Neural cell (in vitro differentiated cells): ENCODE measurements around the gene SYMPK. TPM values are rescaled to one million over a fixed set of nuclear protein-coding genes. Genes with fewer than 3 reads are reported as not detected.
A peak's percentile ranks its signal among the peaks of the same experiment; 100 is the strongest.

Experiments
- H2AFZ ChIP-seq: fragments of 200-600, 300-800 bp; sonication (generic), shearing (Covaris generic); 2 replicates; pipeline ENCODE4 v1.6.0; 2014; ENCODE audit warnings: low read depth, mild to moderate bottlenecking, antibody characterized with exemption, low read length, moderate library complexity
- H3F3A ChIP-seq: fragments of 200-600 bp; shearing (Covaris generic); 2 replicates; pipeline ENCODE4 v1.6.1; 2016; ENCODE audit warnings: mild to moderate bottlenecking, moderate library complexity, mixed read lengths, antibody characterized with exemption, low read length; ENCODE audit not compliant: insufficient read depth, poor library complexity, severe bottlenecking
- H3K27ac ChIP-seq: fragments of 200-600, 300-800 bp; sonication (generic), shearing (Covaris generic); 2 replicates; pipeline ENCODE4 v1.5.1; 2014; ENCODE audit warnings: mild to moderate bottlenecking, low read length, moderate library complexity
- H3K27me3 ChIP-seq: fragments of 300-800, 200-600 bp; sonication (generic), shearing (Covaris generic); 2 replicates; pipeline ENCODE4 v1.6.0; 2014; ENCODE audit warnings: mild to moderate bottlenecking, low read depth, low read length, moderate library complexity; ENCODE audit not compliant: insufficient read depth
- H3K36me3 ChIP-seq: fragments of 300-800, 200-600 bp; sonication (generic), shearing (Covaris generic); 2 replicates; pipeline ENCODE4 v1.5.1; 2014; ENCODE audit warnings: mild to moderate bottlenecking, antibody characterized with exemption, low read length, moderate library complexity; ENCODE audit not compliant: insufficient read depth
- H3K4me2 ChIP-seq: fragments of 300-800, 200-600 bp; sonication (generic), shearing (Covaris generic); 2 replicates; pipeline ENCODE4 v1.6.0; 2014; ENCODE audit warnings: mild to moderate bottlenecking, low read length
- H3K4me3 ChIP-seq: fragments of 300-800, 200-600 bp; sonication (generic), shearing (Covaris generic); 2 replicates; pipeline ENCODE4 v1.5.1; 2014; ENCODE audit warnings: mild to moderate bottlenecking, low read length, moderate library complexity
- H3K79me2 ChIP-seq: fragments of 200-600 bp; shearing (Covaris generic); replicated peaks from 2 replicates; pipeline ENCODE4 v1.6.0; 2014; ENCODE audit warnings: mild to moderate bottlenecking, low read length, moderate library complexity; ENCODE audit not compliant: insufficient read depth
- H3K9ac ChIP-seq: fragments of 300-800, 200-600 bp; sonication (generic), shearing (Covaris generic); 2 replicates; pipeline ENCODE4 v1.6.1; 2016; ENCODE audit warnings: mild to moderate bottlenecking, low read length, mixed read lengths
- H3K9me2 ChIP-seq: fragments of 200-600 bp; shearing (Covaris generic); 2 replicates; pipeline ENCODE4 v1.6.1; 2016; ENCODE audit warnings: mild to moderate bottlenecking, low read length, mixed read lengths; ENCODE audit not compliant: insufficient read depth
- H3K9me3 ChIP-seq: fragments of 200-600, 300-800 bp; sonication (generic), shearing (Covaris generic); 2 replicates; pipeline ENCODE4 v1.6.1; 2016; ENCODE audit warnings: mild to moderate bottlenecking, mixed run types, low read length, moderate library complexity, mixed read lengths
- H4K20me1 ChIP-seq: fragments of 200-600 bp; shearing (Covaris generic); 2 replicates; pipeline ENCODE4 v1.6.1; 2016; ENCODE audit warnings: mild to moderate bottlenecking, mixed run types; ENCODE audit not compliant: insufficient read depth
- CTCF ChIP-seq: fragments of 450-650 bp; IDR thresholded peaks from 2 replicates; pipeline ENCODE4 v1.5.1; 2014; ENCODE audit warnings: antibody characterized with exemption, mild to moderate bottlenecking, moderate library complexity; ENCODE audit not compliant: poor library complexity, severe bottlenecking
- EP300 ChIP-seq: fragments of 450-650 bp; conservative IDR thresholded peaks from 2 replicates; pipeline ENCODE4 v1.6.1; 2014; ENCODE audit warnings: antibody characterized with exemption, mild to moderate bottlenecking, moderate library complexity; ENCODE audit not compliant: poor library complexity, severe bottlenecking
- EZH2 ChIP-seq: fragments of 200-600, 300-800 bp; shearing (Covaris generic), sonication (generic); IDR thresholded peaks from 2 replicates; pipeline ENCODE4 v1.6.1; 2014; ENCODE audit warnings: antibody characterized with exemption, low read length, borderline replicate concordance, mild to moderate bottlenecking; ENCODE audit not compliant: insufficient read depth, poor library complexity, severe bottlenecking
- MXI1 ChIP-seq: fragments of 450-650 bp; conservative IDR thresholded peaks from 2 replicates; pipeline ENCODE4 v1.6.1; 2014; ENCODE audit warnings: antibody characterized with exemption, mild to moderate bottlenecking; ENCODE audit not compliant: poor library complexity, severe bottlenecking
- POLR2AphosphoS5 ChIP-seq: IDR thresholded peaks from 2 replicates; pipeline ENCODE4 v1.6.1; 2012
- RAD21 ChIP-seq: fragments of 450-650 bp; conservative IDR thresholded peaks from 2 replicates; pipeline ENCODE4 v1.6.1; 2014; ENCODE audit warnings: antibody characterized with exemption, mild to moderate bottlenecking, moderate library complexity
- REST ChIP-seq: IDR thresholded peaks from 2 replicates; pipeline ENCODE4 v1.6.1; 2012; ENCODE audit warnings: borderline replicate concordance
- SMC3 ChIP-seq: fragments of 450-650 bp; conservative IDR thresholded peaks from 2 replicates; pipeline ENCODE4 v1.6.1; 2014; ENCODE audit warnings: antibody characterized with exemption, mild to moderate bottlenecking, moderate library complexity; ENCODE audit not compliant: poor library complexity
- TAF1 ChIP-seq: IDR thresholded peaks from 2 replicates; pipeline ENCODE4 v1.6.1; 2012; ENCODE audit warnings: low read depth
- polyA plus RNA-seq: library from polyadenylated mRNA; depleted of rRNA; stranded (reverse); fragments of >200 nt; gene quantifications from 2 replicates; pipeline ENCODE4 v1.2.3, GENCODE V29; 2014

Gene SYMPK
- polyA plus RNA-seq, 1 donor from 2014 or later: 22.2 TPM

DNA sequence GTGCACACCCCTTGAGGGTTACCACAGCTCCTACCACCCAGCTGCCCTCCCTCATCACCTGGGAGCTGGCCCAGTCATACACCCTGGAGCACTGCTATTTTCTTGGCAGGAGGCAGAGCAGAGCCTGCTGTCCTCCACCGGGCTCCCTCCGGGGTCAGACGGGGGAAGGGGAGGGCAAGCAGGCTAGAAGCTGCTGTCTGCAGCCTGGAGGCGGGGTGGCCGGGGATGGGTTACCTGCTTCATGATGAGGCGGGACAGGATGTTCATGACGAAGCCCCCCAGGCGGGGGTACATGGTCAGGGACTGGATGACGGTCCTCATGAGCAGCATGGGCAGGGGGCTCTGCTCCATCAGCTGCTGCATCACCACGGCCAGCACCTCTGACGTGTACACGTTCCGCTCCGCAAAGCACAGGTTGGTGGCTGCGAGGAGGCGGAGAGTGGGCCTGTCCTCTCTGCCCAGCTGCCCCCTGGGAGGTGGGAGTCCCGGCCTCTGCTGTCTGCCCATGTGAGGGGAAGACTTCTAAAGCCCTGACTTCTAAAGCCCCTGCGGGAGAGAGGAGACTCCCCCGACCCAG is 45.1 kb downstream of the SYMPK start:
- H3K9ac ChIP-seq: no peak overlapping the region
- no peak overlapping the region for H3K27ac ChIP-seq
- H3K27me3 ChIP-seq: no peaks in the 10 kb centered on the region
- no peaks in the 10 kb centered on the region for H4K20me1 ChIP-seq
- no peak overlapping the region for H3K4me3 ChIP-seq
- no peaks in the 10 kb centered on the region for H3F3A ChIP-seq
- no peaks in the 10 kb centered on the region for H3K9me2 ChIP-seq
- TF ChIP-seq REST: no peak
- no peak for TF ChIP-seq TAF1
- no peak for TF ChIP-seq CTCF
- TF ChIP-seq EZH2: no peak
- TF ChIP-seq SMC3: no peak
- TF ChIP-seq POLR2AphosphoS5: no peak
- TF ChIP-seq RAD21: no peak
- TF ChIP-seq MXI1: no peak
- TF ChIP-seq EP300: no peak
- H3K4me2 ChIP-seq: no peak overlapping the region
- no peaks in the 10 kb centered on the region for H3K9me3 ChIP-seq
- H2AFZ ChIP-seq: no peak overlapping the region
- no peaks in the 10 kb centered on the region for H3K79me2 ChIP-seq
- no peaks in the 10 kb centered on the region for H3K36me3 ChIP-seq

- H3K4me3 ChIP-seq: no peak overlapping the region
- no peak overlapping the region for H2AFZ ChIP-seq
- no peak overlapping the region for H3K27ac ChIP-seq
- H3K27me3 ChIP-seq: no peaks in the 10 kb centered on the region
- H3K36me3 ChIP-seq: no peaks in the 10 kb centered on the region
- no peaks in the 10 kb centered on the region for H3K79me2 ChIP-seq
- TF ChIP-seq RAD21: peak; percentile 49
- no peak for TF ChIP-seq MXI1
- TF ChIP-seq POLR2AphosphoS5: no peak
- TF ChIP-seq CTCF: peak; percentile 83
- TF ChIP-seq EZH2: no peak
- no peak for TF ChIP-seq TAF1
- TF ChIP-seq EP300: no peak
- TF ChIP-seq REST: no peak
- peak; percentile 64 for TF ChIP-seq SMC3
- H3K9me3 ChIP-seq: no peaks in the 10 kb centered on the region
- H3F3A ChIP-seq: no peaks in the 10 kb centered on the region
- H3K9me2 ChIP-seq: no peaks in the 10 kb centered on the region
- no peak overlapping the region for H3K4me2 ChIP-seq
- no peak overlapping the region for H3K9ac ChIP-seq
- no peaks in the 10 kb centered on the region for H4K20me1 ChIP-seq
Observed at GRCh38 chr19:45817010-45817724, 45.8 kb downstream of the SYMPK start.
